HG03095 (cell line): ENCODE data around the gene RGS6.

Experiments
- ATAC-seq: cut with Tn5 transposase; IDR thresholded peaks from one replicate; pipeline ENCODE4 v1.9.1; 2021; ENCODE audit warnings: moderate library complexity; ENCODE audit not compliant: unreplicated experiment

Gene RGS6

GRCh38 chr14:72070458-72070857 lies 138.2 kb downstream of the RGS6 start:
- ATAC-seq = no peak

- no peak for ATAC-seq
Measured at GRCh38 chr14:72075649-72076334, 143.6 kb downstream of the RGS6 start.

- no peak for ATAC-seq
Measured at GRCh38 chr14:72081137-72081536, 148.9 kb downstream of the RGS6 start.

GRCh38 chr14:72084935-72085334 lies 152.7 kb downstream of the RGS6 start:
- ATAC-seq = no peak

GRCh38 chr14:72089625-72090024 lies 157.4 kb downstream of the RGS6 start:
- no peak for ATAC-seq

GRCh38 chr14:72094844-72095582 lies 162.8 kb downstream of the RGS6 start:
- no peak for ATAC-seq

GRCh38 chr14:72097173-72097783 lies 165.0 kb downstream of the RGS6 start:
- no peak for ATAC-seq

GRCh38 chr14:72098210-72098609 lies 166.0 kb downstream of the RGS6 start:
- no peak for ATAC-seq

- ATAC-seq = no peak
Measured at GRCh38 chr14:72099566-72099965, 167.3 kb downstream of the RGS6 start.

- ATAC-seq = no peak
Measured at GRCh38 chr14:72104011-72104613, 171.9 kb downstream of the RGS6 start.

- no peak for ATAC-seq
Measured at GRCh38 chr14:72111911-72112310, 179.7 kb downstream of the RGS6 start.

- no peak for ATAC-seq
Measured at GRCh38 chr14:72118841-72119240, 186.6 kb downstream of the RGS6 start.

GRCh38 chr14:72120315-72120714 lies 188.1 kb downstream of the RGS6 start:
- no peak for ATAC-seq

- ATAC-seq = no peak
Measured at GRCh38 chr14:72123755-72124154, 191.5 kb downstream of the RGS6 start.

- ATAC-seq = no peak
Measured at GRCh38 chr14:72124171-72124570, 191.9 kb downstream of the RGS6 start.

- no peak for ATAC-seq
Measured at GRCh38 chr14:72126091-72126490, 193.9 kb downstream of the RGS6 start.

GRCh38 chr14:72126561-72126960 lies 194.3 kb downstream of the RGS6 start:
- no peak for ATAC-seq

GRCh38 chr14:72128629-72129028 lies 196.4 kb downstream of the RGS6 start:
- ATAC-seq = no peak

- ATAC-seq = no peak
Measured at GRCh38 chr14:72129291-72129690, 197.1 kb downstream of the RGS6 start.

- ATAC-seq = no peak
Measured at GRCh38 chr14:72141084-72141483, 208.9 kb downstream of the RGS6 start.

- no peak for ATAC-seq
Measured at GRCh38 chr14:72142328-72142727, 210.1 kb downstream of the RGS6 start.

- no peak for ATAC-seq
Measured at GRCh38 chr14:72146241-72146640, 214.0 kb downstream of the RGS6 start.
